AG04449 (cell line): ENCODE results near the gene CCDC146.
"Not testable (repeated sequence)": the region's sequence is repeated elsewhere in the genome, so short reads cannot be mapped to it uniquely, and the experiment has no call there.

Source experiments
- CTCF ChIA-PET: fragments of 350-600 bp; formaldehyde crosslinking; extraction: SDS; loops from one replicate; lab custom pipeline; 2021; ENCODE audit warnings: antibody characterized with exemption; lab: Yijun Ruan, JAX
- POLR2A ChIA-PET: fragments of 400-600, 350-600 bp; formaldehyde crosslinking; extraction: SDS; loops from one replicate; lab custom pipeline; 2020; ENCODE audit warnings: antibody characterized with exemption, inconsistent platforms; lab: Yijun Ruan, JAX
- DNase-seq: peaks from one replicate; pipeline ENCODE4 v3.0.0-alpha.2; 2010; ENCODE audit warnings: low read depth, low spot score
- H3K4me3 ChIP-seq: 2 replicates; pipeline ENCODE4 v1.5.1; 2011; ENCODE audit warnings: low read depth, mild to moderate bottlenecking, control low read depth, low read length
- TF ChIP-seq, protein P1 (sequence below): IDR thresholded peaks from one replicate; pipeline ENCODE4 v1.5.1; 2011; ENCODE audit warnings: mild to moderate bottlenecking, moderate library complexity, low read length, control low read depth, inconsistent platforms; ENCODE audit not compliant: insufficient read depth; ENCODE audit errors: missing control alignments

CCDC146 gene

DNA sequence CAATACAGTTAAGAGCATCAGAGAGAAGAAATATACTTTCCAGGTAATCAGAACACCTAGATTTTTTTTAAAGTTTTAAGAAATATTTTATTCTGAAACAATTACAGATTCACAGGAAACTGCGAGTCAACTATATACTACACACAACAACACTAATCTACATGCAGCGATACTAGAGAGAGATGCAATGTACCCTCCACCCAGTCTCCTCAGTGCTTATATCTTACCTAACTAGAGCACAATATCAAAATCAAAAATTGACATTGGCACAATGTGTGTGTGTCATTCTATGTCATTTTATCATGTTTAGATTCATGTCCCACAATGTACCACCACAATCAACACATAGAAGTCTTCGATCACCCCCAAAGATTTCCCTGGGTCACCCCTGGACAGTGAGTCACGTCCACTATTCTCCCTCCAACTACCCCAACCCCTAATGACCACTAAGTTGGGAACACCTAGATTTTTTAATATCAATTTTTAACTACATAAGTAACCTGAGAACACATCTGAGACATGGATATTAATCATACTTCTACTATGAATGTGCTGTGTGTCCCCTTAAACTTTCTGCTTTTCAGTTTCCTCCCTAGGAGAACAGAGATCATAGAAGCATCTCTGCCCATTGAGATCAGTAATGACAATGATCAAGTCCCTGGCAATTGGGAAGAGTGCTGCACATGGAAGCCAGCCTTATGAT is 207.2 kb downstream of the CCDC146 start:
- no peak overlapping the region for H3K4me3 ChIP-seq
- TF ChIP-seq, protein P1, sequence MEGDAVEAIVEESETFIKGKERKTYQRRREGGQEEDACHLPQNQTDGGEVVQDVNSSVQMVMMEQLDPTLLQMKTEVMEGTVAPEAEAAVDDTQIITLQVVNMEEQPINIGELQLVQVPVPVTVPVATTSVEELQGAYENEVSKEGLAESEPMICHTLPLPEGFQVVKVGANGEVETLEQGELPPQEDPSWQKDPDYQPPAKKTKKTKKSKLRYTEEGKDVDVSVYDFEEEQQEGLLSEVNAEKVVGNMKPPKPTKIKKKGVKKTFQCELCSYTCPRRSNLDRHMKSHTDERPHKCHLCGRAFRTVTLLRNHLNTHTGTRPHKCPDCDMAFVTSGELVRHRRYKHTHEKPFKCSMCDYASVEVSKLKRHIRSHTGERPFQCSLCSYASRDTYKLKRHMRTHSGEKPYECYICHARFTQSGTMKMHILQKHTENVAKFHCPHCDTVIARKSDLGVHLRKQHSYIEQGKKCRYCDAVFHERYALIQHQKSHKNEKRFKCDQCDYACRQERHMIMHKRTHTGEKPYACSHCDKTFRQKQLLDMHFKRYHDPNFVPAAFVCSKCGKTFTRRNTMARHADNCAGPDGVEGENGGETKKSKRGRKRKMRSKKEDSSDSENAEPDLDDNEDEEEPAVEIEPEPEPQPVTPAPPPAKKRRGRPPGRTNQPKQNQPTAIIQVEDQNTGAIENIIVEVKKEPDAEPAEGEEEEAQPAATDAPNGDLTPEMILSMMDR, result no peak
- ChIA-PET POLR2A (no interaction called here), CTCF (interaction anchor here (0.9 to 1.2 kb wide), 2 partner anchors 10 to 82 kb away, joined by 3 read pairs; no protein-coding TSS in a partner anchor)
- no peak for DNase-seq

DNA sequence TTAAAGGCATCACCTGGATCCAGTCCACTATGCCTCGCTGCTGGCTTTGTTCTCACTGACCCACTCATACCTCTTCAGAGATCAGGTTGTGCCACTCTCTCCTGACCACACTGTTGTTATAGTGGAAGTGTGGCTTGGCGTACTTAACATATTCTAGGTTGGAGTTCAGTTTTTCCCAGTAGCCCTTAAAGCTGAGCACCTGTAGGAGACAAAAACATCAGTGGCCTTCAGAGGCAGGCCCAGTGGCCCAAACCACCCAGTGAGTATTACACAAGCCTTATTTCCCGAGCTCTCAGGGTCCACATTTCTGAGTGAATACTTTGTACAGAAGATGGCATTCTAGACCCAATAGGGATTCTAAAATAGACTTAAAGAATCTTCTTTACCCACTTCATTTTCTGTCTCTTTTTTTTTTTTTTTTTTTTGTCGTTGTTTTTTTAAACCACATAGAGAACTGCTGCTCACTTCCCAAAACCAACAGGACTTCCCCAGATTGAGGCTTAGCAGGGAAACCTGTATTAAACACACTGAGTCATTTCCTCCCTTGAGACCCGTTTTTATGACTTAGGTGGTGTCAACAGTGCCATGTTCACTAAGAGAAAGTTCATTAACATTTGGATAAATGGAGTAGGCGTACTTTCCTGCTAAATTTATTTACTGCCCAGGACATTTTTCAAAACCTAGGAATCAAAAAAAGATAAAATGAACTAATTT is 207.9 kb downstream of the CCDC146 start:
- ChIA-PET CTCF (no interaction called here), POLR2A (no interaction called here)
- H3K4me3 ChIP-seq, result no peak overlapping the region
- TF ChIP-seq, protein P1, result no peak
- DNase-seq, result no peak

DNA sequence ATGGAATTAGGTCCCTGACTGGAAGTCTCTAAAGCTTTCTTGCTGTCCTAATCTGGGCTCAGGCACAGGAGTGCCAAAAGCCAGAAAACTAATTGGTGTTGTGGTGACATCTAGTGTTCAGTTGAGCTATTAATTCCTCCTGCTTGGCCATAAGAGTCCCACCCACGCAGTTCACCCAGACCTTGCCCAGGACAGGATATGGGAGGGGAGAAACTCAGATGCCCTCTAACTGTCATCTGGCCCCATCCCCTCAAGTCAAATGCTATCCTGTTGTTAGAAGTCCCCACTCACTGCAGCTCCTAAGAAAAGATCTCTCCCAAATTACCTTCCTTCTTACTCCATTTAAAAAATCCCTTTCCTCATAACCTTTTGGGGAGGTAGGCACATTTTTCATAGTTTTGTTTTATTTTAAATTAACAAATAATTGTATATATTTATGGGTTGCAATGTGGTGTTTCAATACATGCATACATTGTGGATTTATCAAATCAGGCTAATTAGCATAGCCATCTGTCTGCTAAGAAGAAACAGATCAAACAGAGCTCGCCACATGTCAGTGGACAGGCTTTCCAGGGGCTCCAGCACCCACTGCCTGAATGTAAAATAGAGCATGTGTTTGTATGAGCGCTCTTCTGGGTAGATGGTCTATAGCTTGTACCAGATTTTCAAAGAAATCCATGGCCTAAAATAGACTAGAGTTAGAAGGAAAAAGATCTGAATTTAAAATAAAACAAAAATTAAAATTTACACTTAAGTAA is 209.7 kb downstream of the CCDC146 start:
- TF ChIP-seq, protein P1, result peak; percentile 47
- ChIA-PET CTCF (interaction anchor here (0.7 to 3.8 kb wide), 16 partner anchors 11 to 210 kb away, joined by 3 to 24 read pairs (median 4); partner anchors contain the start of gene CCDC146), POLR2A (no interaction called here)
- H3K4me3 ChIP-seq, result no peak overlapping the region
- peak; percentile 40 for DNase-seq

DNA sequence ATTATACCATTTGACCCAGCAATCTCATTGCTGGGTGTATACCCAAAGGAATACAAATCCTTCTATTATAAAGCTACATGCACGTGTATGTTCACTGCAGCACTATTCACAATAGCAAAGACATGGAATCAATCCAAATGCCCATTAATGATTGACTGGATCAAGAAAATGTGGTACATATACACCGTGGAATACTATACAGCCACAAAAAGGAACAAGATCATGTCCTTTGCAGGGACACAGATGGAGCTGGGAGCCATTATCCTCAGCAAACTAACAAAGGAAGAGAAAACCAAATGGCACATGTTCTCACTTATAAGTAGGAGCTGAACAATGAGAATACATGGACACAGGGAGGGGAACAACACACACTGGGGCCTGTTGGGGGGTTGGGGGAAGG is 211.6 kb downstream of the CCDC146 start:
- POLR2A ChIA-PET, result interaction anchor here (0.6 kb wide), 1 partner anchor 839 kb away, joined by 3 read pairs; no protein-coding TSS in a partner anchor
- H3K4me3 ChIP-seq, DNase-seq: not testable (repeated sequence)
- CTCF ChIA-PET, result interaction anchor here (0.6 to 3.8 kb wide), 2 partner anchors 87 to 221 kb away, joined by 3 to 24 read pairs; no protein-coding TSS in a partner anchor

DNA sequence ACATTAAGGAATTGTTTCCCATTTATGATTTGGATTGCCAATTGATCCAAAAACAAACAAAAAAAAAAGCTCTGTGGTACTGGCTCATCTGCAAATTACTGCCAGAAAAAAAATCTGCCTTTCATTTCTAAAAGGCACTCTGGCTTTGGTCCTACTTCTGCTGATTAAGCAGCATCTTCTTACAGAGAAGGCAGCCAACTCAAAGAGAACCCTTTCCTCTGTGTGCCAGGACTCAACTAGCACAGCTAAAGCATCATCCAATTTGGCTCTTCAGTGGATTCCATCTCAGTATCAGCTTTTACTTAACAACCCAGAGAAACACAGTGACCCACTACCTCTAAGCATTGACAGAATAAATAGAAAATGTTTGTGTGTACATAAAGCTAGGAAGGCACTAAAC is 213.2 kb downstream of the CCDC146 start:
- CTCF ChIA-PET, result interaction anchor here (0.7 to 0.8 kb wide), 3 partner anchors 9 to 213 kb away, joined by 3 read pairs; partner anchors contain the start of gene CCDC146
- POLR2A ChIA-PET, result interaction anchor here (0.7 kb wide), 1 partner anchor 116 kb away, joined by 5 read pairs; no protein-coding TSS in a partner anchor
- no peak for DNase-seq
- H3K4me3 ChIP-seq, result no peak overlapping the region
- TF ChIP-seq, protein P1, result no peak

DNA sequence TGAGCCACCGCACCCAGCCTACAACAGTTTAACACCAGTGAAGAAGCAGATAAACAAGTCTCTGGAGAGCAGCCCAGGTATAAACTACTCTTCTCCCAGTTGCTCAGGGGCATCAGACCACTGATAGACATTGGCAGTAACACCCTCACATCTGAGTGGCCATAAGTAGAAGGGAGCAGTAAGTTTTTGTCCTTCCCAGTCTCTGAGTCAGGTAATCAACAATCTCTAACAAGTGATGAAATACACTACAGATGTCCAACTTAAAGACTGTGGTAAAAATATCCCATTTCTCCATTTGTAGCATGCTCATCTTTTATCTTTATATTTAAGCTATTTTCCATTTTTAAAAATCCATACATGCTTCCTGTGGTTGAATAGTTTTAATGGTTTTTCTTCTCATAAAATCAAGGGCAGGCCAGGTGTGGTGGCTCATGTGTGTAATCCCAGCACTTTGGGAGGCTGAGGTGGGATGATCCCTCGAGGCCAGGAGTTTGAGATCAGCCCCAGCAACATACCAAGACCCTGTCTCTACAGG is 215.1 kb downstream of the CCDC146 start:
- no peak for DNase-seq
- ChIA-PET POLR2A (no interaction called here), CTCF (no interaction called here)
- TF ChIP-seq, protein P1, result no peak
- no peak overlapping the region for H3K4me3 ChIP-seq
